GM12891 (cell line): ENCODE results near the gene RUFY3.
"Not testable (repeated sequence)": the region's sequence is repeated elsewhere in the genome, so short reads cannot be mapped to it uniquely, and the experiment has no call there.

Experiments
- POLR2A ChIP-seq: IDR thresholded peaks from 2 replicates; pipeline ENCODE4 v1.6.1; 2011; ENCODE audit warnings: low read depth, low read length, control low read depth
- POLR2AphosphoS5 ChIP-seq: IDR thresholded peaks from 2 replicates; pipeline ENCODE4 v1.6.1; 2011; ENCODE audit warnings: low read depth, low read length, control low read depth
- TAF1 ChIP-seq: IDR thresholded peaks from 2 replicates; pipeline ENCODE4 v1.6.1; 2011; ENCODE audit warnings: low read depth, low read length, control low read depth

GRCh38 chr4:70840137-70840536 lies 118.4 kb downstream of the RUFY3 start:
- TF ChIP-seq POLR2AphosphoS5, TAF1, POLR2A: not testable (repeated sequence)
